Stimulated activated CD8-positive, alpha-beta memory T cell treated with anti-CD3 and anti-CD28 coated beads, Interleukin-12 subunit alpha, Interleukin-12 subunit beta, amount 100 ng/mL, for 1 hour (primary cell): ENCODE results near the gene ADAM23.

Experiments used
- DNase-seq: peaks from one replicate; pipeline ENCODE4 v3.0.0-alpha.2; 2020; ENCODE audit warnings: low read depth

ADAM23 gene

DNA sequence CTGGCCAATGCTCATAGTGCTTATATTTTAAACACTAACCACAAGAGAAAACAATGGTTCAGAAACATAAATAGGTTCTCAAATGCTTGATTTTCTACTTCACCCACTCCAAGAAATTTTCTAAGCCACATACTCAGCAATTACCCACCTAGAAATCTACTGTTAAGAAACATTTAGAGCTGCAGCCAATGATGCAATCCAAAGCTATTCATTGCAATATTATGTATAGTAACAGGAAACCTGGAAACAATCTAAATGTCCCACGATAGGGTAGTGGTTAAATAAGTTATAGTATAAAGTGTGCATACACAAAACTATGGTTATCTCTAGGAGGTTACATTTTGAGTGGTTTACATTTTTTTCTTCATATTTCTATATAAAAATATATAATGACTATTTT is 204.7 kb downstream of the ADAM23 start:
- no peak for DNase-seq

DNA sequence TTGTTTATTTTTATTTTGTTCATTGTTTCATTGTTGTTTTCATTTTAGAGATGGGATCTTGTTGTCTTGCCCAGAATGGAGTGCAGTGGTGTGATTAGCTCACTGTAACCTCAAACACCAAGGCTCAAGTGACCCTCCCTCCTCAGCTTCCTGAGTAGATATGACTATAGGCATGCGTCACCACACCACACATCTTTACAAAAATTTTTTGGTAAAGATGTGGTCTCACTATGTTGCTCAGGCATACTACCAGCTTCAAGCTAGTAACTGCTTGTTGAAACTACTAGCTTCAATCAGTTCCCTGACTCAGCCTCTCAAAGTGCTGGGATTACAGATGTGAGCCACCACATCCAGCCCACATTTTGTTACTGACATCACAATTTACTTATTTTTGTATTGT is 213.8 kb downstream of the ADAM23 start:
- no peak for DNase-seq

DNA sequence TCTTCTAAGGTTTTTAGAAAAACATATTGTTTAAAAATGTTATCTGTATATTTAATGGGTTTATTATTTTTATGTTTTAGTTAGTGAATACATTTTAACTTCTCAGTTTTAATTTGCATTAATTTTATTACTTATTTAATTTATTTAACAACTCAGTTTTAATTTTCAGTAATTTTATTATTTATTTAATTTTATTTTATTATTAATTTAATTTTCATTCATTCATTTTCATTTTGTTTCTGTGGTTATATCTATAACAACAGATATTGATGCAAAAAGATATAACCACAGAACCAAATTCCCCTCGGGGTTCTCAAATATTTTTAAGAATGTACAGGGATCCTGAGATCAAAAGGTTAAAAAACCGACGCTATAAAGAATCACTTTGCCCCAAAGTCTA is 221.9 kb downstream of the ADAM23 start:
- DNase-seq: no peak
